NOMO-1 (cell line): ENCODE data around the gene DPF3.

Experiments used
- DNase-seq, 2 experiments: peaks; one replicate each; lab custom pipeline; 2025; ENCODE audit not compliant: unreplicated experiment in 2 of 2; lab: John Stamatoyannopoulos, UW

The DPF3 gene

GRCh38 chr14:72845196-72845595 is 48.7 kb downstream of the DPF3 start:
- DNase-seq: no peak

- DNase-seq: no peak
These were observed 49.4 kb downstream of the DPF3 start for GRCh38 chr14:72844524-72844923.

GRCh38 chr14:72839753-72840607 is 53.9 kb downstream of the DPF3 start:
- DNase-seq: no peak

GRCh38 chr14:72839351-72839750 is 54.5 kb downstream of the DPF3 start:
- DNase-seq: no peak

GRCh38 chr14:72836085-72836484 is 57.8 kb downstream of the DPF3 start:
- DNase-seq: no peak

- no peak for DNase-seq
These were observed 60.7 kb downstream of the DPF3 start for GRCh38 chr14:72833174-72833573.

- no peak for DNase-seq
These were observed 62.9 kb downstream of the DPF3 start for GRCh38 chr14:72830786-72831594.

GRCh38 chr14:72830356-72830755 is 63.5 kb downstream of the DPF3 start:
- no peak for DNase-seq

- no peak for DNase-seq
These were observed 65.3 kb downstream of the DPF3 start for GRCh38 chr14:72828604-72829003.

GRCh38 chr14:72826039-72826438 is 67.9 kb downstream of the DPF3 start:
- no peak for DNase-seq

GRCh38 chr14:72825486-72825885 is 68.4 kb downstream of the DPF3 start:
- DNase-seq: no peak

GRCh38 chr14:72824051-72824450 is 69.8 kb downstream of the DPF3 start:
- DNase-seq: no peak

GRCh38 chr14:72822946-72823611 is 70.8 kb downstream of the DPF3 start:
- no peak for DNase-seq

GRCh38 chr14:72818998-72819397 is 74.9 kb downstream of the DPF3 start:
- DNase-seq: no peak

- no peak for DNase-seq
These were observed 77.6 kb downstream of the DPF3 start for GRCh38 chr14:72816287-72816686.

- no peak for DNase-seq
These were observed 78.5 kb downstream of the DPF3 start for GRCh38 chr14:72815430-72815829.

GRCh38 chr14:72812292-72812851 is 81.5 kb downstream of the DPF3 start:
- no peak for DNase-seq

- DNase-seq: no peak
These were observed 83.7 kb downstream of the DPF3 start for GRCh38 chr14:72810201-72810600.

- no peak for DNase-seq
These were observed 84.8 kb downstream of the DPF3 start for GRCh38 chr14:72809063-72809462.

- no peak for DNase-seq
These were observed 85.3 kb downstream of the DPF3 start for GRCh38 chr14:72808564-72808963.

GRCh38 chr14:72802588-72802946 is 91.3 kb downstream of the DPF3 start:
- DNase-seq: no peak
